ENCODE data around the gene IL23R.
"Not testable (repeated sequence)": the region's sequence is repeated elsewhere in the genome, so short reads cannot be mapped to it uniquely, and the experiment has no call there.

IL23R gene, protein sequence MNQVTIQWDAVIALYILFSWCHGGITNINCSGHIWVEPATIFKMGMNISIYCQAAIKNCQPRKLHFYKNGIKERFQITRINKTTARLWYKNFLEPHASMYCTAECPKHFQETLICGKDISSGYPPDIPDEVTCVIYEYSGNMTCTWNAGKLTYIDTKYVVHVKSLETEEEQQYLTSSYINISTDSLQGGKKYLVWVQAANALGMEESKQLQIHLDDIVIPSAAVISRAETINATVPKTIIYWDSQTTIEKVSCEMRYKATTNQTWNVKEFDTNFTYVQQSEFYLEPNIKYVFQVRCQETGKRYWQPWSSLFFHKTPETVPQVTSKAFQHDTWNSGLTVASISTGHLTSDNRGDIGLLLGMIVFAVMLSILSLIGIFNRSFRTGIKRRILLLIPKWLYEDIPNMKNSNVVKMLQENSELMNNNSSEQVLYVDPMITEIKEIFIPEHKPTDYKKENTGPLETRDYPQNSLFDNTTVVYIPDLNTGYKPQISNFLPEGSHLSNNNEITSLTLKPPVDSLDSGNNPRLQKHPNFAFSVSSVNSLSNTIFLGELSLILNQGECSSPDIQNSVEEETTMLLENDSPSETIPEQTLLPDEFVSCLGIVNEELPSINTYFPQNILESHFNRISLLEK

DNA sequence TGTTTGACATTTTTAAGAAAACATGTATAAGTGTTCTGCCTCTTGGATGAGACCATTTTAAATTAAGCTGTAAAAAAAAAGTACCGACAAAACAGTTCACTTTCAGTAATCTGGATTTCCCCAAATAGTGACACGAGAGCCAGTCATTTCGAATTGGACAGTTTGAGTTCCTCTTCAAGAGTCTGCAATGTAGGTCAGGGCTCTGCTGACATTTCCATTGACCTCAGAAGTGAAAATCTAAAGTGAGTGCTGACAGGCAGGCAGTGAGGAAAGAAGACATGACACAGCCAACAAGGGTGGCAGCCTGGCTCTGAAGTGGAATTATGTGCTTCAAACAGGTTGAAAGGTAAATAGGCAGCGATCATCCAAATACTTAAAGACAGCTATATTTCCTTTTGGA lies at the start of gene IL23R:
Gene IL23R (plus strand): TSS at position 259 of the 400 bp plus-strand sequence. CDS start 1,667 bp downstream, outside the sequence.
- DNase-seq (ENCODE audit: low read depth): no peak

DNA sequence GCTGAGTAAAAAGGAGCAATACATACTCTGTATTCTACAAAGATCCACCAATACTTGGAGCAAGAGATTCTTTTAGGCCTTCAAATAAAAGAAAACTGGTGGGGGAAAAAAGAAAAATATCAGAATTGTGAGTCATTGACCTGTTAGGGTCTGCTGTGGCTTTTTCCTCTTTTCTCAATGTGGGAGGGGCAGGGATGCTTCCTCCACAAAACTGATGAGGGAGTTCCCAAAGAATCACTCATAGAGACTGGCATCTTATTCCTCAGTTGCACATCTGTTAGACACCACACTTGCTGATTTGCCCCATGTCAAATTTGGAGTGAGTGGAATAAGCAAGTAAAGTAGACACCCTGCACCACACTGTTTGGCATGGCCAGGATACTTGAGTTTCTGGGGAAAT lies 48.1 kb upstream of the IL23R start:
- DNase-seq (ENCODE audit: low read depth): no peak

DNA sequence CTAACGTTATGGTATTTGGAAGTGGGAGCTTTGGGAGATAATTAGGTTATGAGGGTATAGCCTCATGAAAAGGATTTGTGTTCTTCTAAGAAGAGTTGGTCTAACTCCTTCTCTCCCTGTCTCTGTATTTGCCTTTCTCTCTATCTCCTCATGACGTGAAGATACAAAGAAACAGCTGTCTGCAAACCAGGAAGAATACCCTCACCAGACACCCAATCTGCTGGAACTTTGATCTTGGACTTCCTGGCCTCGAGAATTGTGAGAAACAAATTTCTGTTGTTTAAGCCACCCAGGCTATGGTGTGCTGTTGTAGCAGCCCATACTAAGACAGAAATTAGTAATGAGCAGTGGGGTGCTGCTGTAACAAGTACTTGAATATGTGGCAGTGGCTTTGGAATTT lies 47.6 kb upstream of the IL23R start:
- no peak for DNase-seq (ENCODE audit: low read depth)

DNA sequence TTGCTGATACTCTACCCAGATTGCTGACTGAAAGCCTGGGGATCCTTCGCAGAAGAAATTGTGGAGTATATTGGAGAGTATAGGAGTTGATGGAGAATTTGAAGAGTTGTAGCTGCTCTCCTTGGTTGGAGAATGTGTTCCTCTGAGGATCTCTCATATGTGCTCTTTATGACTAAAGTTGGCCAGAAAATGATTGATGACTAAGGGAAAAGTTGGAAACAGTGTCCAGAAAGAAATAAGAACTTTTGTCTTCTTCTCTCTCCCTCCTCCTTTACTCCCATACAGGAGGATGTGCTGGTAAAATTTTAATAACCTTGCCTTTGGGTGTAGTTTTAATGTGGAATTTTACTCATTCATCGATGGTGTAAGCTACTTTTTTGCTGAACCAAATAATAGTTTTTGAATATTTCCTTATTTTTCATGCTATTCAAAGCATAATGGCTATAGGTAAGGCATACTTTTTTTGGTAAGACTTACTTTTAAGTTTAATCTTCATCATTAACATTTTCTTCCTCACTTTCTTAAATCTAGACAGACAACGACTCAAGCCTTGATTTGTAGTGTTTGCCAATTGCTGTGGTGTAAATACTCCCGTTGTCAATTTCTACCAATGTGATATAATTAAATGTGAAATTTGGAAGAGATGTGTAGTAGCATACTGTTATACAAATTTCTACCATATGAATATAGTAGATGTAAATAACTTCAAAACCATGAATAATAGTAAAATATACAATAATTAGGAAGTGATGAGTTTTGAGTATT lies 45.2 kb upstream of the IL23R start:
- DNase-seq (ENCODE audit: low read depth): no peak

DNA sequence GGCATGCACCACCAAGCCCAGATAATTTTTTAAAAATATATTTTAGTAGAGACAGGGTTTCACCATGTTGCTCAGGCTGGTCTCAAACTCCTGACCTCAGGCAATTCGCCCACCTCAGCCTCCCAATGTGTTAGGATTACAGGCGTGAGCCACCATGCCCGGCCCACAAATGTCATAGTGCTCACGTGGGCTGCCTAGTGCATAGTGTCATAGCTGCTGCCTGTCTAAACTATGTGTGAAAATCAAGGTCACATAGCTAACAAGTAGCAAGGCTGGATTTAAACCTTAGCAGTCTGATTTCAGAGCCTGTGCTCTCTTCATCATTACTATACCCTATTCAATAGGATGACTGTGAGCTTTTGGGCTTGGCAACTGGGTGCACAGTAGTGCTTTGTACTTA lies 41.8 kb upstream of the IL23R start:
- no peak for DNase-seq (ENCODE audit: low read depth)

DNA sequence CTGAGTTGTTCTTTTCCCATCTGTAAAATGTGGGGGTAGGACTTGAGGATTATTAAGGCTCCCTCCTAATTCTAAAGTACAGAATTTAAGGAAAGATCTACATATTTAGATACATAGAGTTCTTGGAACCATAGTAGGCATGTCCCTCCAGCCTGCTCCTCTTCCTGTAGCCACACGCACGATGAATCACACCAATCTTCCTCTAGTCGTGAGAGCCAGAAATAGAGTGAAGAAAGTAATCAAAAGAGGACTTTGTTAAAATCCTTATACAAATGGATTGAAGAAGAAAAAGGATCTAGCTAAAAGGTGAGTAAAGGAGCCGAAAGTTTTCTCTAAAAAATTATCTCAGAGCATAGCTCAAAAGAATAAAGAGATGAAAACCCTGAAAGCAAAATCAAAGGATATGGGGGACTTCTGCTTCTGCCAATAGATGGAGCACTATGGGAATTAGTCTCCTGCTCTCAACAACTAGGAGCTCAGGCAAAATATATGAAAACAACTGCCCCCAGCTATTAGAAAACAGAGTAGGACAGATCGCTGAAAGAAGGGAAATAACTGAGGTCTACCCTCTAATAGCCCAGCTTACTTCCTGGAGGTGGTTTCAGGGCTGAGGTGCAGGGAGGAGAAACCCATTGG lies 40.0 kb upstream of the IL23R start:
- DNase-seq (ENCODE audit: low read depth): no peak

DNA sequence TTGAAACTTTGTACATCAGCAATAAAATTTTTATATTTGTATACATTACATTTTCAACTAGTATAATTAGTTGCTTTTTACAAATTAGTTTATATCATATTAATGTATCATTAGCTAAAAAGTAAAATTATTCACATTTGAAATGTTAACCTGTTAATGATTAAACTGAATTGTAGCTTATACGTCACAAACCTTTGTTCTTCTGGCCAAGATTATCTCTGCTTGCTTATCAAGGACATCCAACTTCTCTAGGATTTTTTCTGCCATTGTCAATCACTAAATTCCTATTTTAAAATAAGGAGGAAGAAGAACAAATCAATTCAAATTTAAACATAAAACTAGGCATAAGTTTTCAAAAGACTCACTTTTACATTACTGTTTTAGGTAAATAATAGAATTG lies 39.3 kb upstream of the IL23R start:
- no peak for DNase-seq (ENCODE audit: low read depth)

DNA sequence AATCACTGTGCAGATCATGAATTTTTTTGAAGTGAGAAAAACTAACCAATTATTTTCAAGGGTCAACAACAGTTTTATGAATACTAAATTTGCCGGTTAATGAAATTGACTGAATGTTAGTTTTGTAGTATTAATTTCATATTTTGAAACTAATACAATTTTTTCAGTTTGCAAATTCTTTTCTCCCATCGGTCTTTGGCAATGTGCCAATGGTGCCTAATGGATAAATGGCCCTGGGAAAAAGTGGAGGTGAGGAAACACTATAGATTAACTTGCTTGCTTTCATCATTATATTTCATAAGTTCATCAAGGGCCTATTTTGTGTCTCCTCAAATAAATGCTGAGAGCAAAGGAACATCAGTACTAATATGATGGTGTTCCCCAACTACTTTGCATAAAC lies 35.6 kb upstream of the IL23R start:
- no peak for DNase-seq (ENCODE audit: low read depth)

DNA sequence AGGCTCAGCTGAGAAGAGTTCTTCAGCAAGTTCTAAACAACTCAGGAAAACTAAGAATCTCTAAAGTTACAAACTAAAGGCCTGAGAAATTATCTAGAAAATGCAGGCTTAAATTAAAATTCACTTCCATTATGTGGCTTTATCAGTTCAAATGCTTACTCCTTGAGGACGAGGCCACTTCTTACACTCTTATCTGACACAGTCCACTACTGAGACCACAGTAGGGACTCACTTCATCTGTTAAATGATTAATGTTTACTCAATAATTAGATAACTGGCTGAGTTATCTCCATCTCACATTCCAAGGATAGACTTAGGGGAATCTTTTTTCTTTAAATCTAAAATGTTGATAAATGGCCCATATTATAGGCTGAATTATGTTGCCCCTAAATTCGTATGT lies 33.1 kb upstream of the IL23R start:
- DNase-seq (ENCODE audit: low read depth): no peak

DNA sequence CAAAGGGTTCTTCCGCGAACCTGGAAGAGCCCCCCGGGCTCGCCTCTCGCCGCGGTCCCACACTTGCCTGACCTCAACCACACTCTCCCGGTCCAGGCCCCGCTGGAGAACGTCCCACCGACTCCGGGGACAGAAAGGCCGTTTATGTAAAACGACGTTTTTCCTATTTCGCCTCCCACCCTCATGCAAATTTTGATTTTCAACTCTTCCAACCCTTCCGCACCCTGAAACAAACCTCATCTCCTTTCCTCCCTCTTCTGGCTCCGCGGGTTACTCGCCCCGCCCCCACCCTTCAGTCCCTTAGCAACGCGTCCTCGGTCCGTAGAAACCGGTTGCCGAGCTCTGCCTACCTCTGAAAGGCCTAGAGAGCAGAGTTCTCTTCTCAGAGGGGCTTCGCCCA lies 31.6 kb upstream of the IL23R start, which contains the start of gene C1orf141:
Gene C1orf141 (minus strand): TSS at position 276 of the 400 bp plus-strand sequence. CDS start 7,730 bp downstream, outside the sequence.
- no peak for DNase-seq (ENCODE audit: low read depth)

DNA sequence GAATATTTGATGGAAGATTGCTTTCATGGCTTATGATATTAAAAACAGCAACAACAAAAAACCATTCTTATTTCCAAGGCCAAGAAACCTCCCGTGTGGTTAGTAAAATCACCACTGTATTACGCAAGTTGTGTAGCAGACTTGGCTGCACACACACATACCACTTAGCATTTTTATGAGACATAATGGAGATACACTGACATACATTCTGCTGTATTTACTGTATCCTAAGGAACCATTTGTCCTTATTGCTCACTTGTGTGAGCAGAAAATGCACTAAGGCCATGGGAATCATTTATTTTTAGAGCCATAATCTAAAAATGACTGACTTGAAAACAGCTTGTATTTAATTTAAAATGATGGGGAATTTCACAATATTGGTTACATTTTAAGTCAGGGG lies 30.9 kb upstream of the IL23R start:
- DNase-seq (ENCODE audit: low read depth): no peak

DNA sequence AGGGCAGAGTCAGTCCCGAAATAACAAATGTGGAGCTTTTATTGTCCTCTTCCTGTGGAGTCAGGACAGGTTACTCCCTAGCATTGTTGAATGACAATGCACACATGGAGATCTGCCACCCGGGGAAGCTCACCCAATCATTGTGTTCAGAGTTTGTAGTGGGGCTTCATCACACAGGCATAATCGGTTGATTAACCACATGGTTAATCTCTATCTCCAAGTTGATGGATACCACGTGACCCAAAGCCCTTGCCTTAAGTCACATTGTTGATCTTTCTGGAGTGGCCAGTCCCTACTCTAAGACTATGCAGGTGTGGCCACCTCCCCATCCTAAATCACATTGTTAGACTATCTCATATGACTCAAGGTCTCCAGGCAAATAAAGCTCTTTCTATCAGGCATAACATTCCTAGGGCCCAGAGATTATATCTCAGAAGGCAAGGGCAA lies 28.9 kb upstream of the IL23R start:
- no peak for DNase-seq (ENCODE audit: low read depth)

DNA sequence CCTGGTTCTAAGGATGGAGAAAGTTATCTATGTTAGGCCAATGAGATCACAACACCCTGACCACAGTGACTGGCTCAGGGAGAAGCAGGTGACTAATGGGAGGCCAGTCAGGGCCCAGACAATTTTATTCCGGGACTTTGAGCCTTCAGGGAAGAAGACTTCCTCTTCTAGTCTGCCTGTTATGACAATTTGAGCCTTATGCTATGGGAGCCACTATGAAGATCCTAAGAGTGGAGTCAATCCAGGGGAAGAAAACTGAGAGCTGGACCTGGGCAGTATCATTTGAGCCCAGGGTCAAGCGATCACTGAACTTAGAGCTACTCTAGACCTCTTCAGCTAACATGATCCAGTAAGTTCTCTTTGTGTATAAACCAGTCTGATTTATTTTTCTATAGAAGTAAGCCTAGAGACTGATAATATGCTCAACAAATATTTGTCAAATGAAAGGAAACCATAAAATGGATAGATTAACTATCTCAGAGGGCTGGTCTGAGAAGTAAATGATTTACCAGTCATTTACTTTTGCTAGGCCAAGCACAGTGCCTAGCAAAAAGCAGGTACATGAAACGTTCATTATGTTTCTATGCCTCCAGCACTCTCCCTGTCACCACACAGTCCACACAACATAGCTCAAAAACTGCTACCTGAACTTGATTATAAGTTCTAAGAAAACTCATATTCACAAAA lies 27.3 kb upstream of the IL23R start:
- DNase-seq (ENCODE audit: low read depth): no peak

DNA sequence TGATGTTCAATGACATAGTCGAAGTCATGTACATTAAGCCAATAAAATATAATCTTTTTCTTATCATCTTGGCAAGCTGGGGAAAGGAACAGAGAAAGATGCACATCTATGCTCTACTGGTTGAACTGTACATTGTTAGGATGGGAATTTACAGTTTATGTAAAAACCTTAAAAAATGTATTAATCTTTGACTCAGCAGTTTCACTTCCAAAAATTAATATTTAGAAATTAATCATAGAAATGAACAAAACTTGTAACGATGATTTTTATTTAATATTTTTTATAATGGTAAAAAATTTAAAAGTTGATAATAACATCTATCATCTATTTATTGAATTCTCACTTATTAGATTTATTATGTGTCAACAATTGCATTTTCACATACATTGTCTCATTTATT lies 25.8 kb upstream of the IL23R start:
- DNase-seq (ENCODE audit: low read depth): no peak

DNA sequence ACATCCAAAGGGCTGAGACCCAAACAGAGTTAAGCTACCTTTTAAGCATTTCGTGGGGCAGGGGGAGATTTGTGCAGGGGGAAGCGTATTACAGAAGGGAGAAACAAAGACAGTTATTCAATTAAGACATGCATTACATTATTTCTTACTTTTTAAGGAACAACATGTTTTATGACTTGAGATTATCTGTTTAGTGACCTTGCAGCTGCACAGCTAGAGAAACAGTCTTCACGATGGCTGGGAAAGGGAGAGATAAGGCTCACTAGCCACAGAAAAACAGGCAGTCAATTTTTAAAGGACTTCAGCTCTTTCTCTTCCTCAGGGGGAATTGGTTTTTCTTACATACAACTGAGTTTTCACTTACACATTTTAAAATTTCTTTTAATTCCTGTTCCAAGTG lies 24.4 kb upstream of the IL23R start:
- DNase-seq (ENCODE audit: low read depth): not testable (repeated sequence)

DNA sequence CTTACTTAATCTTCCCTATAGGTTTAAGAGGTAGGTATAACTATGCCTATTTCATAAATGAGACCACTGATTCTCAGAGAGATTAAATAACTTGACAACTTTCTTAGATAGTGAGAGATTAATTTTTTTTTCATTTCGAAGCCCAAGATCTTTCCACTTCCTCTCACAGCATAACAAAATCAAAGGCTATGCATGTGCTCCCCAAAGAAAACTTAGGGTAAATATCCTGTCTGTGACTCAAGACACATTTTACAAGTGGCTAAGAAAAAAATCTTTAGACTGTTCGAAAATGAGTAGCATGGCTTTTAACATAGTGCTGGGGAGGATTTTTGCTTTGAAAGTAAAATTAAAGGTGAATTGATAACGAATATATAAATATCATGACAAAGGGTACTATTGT lies 23.3 kb upstream of the IL23R start:
- no peak for DNase-seq (ENCODE audit: low read depth)

DNA sequence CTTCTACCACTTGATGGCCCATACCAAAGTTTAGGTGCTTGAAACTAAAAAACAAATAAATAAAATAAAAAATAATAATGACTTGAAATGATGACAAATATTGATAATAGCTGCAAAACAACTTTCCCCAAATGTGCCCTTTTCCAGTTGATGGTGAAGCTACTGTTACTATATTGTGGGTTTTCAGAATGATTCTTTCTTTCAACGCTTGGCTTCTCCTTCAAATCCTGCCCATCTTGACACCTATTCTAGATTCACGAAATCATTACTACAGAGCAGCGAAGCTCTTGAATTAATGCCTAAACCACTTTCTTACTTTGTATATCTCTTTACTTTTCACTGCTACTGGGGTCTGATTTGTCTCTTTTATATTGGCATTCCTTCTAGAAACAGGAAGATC lies 22.3 kb upstream of the IL23R start:
- no peak for DNase-seq (ENCODE audit: low read depth)

DNA sequence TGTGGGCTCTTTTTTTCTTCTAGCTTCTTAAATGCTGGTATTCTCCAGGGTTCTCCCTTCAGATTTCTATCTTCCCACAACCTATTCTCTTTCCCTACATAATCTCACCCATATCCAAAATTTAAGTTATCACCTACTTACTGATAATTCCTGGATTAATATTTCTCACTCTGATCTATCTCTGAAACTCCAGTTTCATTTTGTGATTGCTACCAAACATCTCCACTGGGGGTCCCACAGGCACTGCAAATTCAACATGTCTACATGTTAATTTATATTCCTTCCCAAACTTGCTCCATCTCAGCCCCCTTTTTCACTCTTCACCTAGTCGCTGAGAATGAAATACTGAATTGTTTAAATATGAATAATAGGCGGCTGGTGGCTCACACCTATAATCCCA lies 21.6 kb upstream of the IL23R start:
- DNase-seq (ENCODE audit: low read depth): no peak

DNA sequence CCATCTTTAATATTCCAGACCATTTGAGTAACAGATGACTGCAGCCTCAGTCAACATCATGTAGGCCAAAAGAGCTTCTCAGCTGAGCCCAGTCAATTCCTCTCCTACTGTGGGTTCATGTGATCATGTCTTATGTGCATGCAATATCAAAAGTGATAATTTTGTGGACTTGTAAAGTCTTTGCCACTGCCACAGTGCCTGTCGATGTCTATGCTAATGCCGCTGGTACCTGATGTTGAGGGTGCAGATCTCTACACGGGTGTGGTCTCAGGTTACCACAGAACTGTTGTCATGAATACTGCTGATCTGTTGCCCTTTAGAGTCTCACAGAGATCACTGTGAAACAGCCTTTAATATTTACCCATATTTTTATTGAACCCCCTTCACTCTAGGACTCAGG lies 20.2 kb upstream of the IL23R start:
- no peak for DNase-seq (ENCODE audit: low read depth)

DNA sequence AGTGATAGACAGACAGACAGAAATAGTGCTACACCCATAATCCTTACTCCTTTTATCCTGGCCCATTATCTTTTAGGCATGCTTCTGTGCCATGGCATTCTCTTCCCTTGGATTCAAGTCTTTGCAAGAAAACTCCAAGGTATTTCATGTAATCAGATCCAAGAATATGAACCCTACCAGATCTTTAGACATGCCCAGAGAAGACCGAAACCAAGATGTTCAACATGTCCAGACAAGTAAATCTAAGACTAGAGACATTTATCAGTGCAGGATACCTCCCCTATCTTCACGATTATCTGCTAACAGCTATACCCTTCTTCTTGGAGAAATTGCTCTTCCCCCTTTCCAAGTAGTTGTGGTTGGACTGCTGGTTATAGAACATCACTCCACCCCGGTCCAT lies 19.7 kb upstream of the IL23R start:
- no peak for DNase-seq (ENCODE audit: low read depth)

DNA sequence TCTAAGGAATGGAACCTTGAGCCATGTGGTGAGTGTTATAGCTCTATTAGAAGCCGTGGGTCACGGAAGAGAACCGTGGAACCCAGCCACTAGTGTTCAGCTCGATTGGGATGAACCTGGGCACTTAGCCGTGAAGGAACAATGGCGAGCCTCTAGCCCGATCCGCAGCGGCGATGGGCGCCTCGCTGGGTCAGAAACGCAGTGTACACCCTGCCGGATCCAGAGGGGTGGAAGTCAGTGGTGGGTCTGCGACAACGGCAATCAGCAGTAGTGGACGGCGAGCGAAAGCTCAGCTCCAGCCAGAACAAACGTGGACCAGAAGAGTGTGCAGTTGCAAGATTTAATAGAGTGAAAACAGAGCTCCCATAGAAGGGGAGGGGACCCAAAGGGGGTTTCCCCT lies 18.3 kb upstream of the IL23R start:
- not testable (repeated sequence) for DNase-seq (ENCODE audit: low read depth)

Measured in activated T-cell treated with anti-CD3 and anti-CD28 coated beads for 48 hours (primary cell).